Trophoblast cell (in vitro differentiated cells and primary cell): ENCODE results near the gene FOXL1. TPM values are rescaled to one million over a fixed set of nuclear protein-coding genes. Genes with fewer than 3 reads are reported as not detected.
A peak's percentile ranks its signal among the peaks of the same experiment; 100 is the strongest.

Experiments
- DNase-seq, 2 donors: peaks; one replicate each; pipeline ENCODE4 v3.0.0-alpha.2; 2016
- H2AFZ ChIP-seq: 2 replicates; pipeline ENCODE4 v1.6.1; 2013; ENCODE audit warnings: low read length, moderate library complexity, mild to moderate bottlenecking; ENCODE audit not compliant: insufficient read depth, poor library complexity
- H2AK5ac ChIP-seq: 2 replicates; pipeline ENCODE4 v1.6.1; 2013; ENCODE audit warnings: mild to moderate bottlenecking, low read length
- H2BK120ac ChIP-seq: 2 replicates; pipeline ENCODE4 v1.6.1; 2013; ENCODE audit warnings: low read length, mild to moderate bottlenecking, moderate library complexity; ENCODE audit not compliant: insufficient read depth, poor library complexity
- H2BK12ac ChIP-seq: 2 replicates; pipeline ENCODE4 v1.6.1; 2013; ENCODE audit warnings: mild to moderate bottlenecking, low read length, moderate library complexity
- H2BK5ac ChIP-seq: 2 replicates; pipeline ENCODE4 v1.6.1; 2013; ENCODE audit warnings: low read length, low read depth, moderate library complexity, mild to moderate bottlenecking; ENCODE audit not compliant: poor library complexity
- H3K14ac ChIP-seq: 2 replicates; pipeline ENCODE4 v1.6.1; 2013; ENCODE audit warnings: mild to moderate bottlenecking, low read length
- H3K18ac ChIP-seq: 2 replicates; pipeline ENCODE4 v1.6.1; 2013; ENCODE audit warnings: mild to moderate bottlenecking, low read length
- H3K23ac ChIP-seq: 2 replicates; pipeline ENCODE4 v1.6.1; 2013; ENCODE audit warnings: low read length
- H3K27ac ChIP-seq: 2 replicates; pipeline ENCODE4 v1.5.1; 2013; ENCODE audit warnings: low read depth, mild to moderate bottlenecking, inconsistent platforms, low read length, moderate library complexity
- H3K27me3 ChIP-seq: 2 replicates; pipeline ENCODE4 v1.6.1; 2013; ENCODE audit warnings: inconsistent platforms, mild to moderate bottlenecking, low read length, moderate library complexity; ENCODE audit not compliant: insufficient read depth
- H3K36me3 ChIP-seq, 2 experiments: 1 replicate in 1 of 2; 2 replicates in 1 of 2; pipeline ENCODE4 v1.6.1; 2013; ENCODE audit warnings: low read length in 2 of 2, mild to moderate bottlenecking in 2 of 2, moderate library complexity in 1 of 2; ENCODE audit not compliant: insufficient read depth in 2 of 2, control insufficient read depth in 1 of 2
- H3K4ac ChIP-seq: 2 replicates; pipeline ENCODE4 v1.6.1; 2013; ENCODE audit warnings: low read depth, mild to moderate bottlenecking, low read length, moderate library complexity
- H3K4me1 ChIP-seq, 2 experiments: 1 replicate in 1 of 2; 2 replicates in 1 of 2; pipeline ENCODE4 v1.6.1; 2013; ENCODE audit warnings: low read length in 2 of 2, mild to moderate bottlenecking in 2 of 2, moderate library complexity in 1 of 2; ENCODE audit not compliant: insufficient read depth in 2 of 2, control insufficient read depth in 1 of 2
- H3K4me2 ChIP-seq: 2 replicates; pipeline ENCODE4 v1.6.1; 2013; ENCODE audit warnings: inconsistent platforms, mild to moderate bottlenecking, low read length, moderate library complexity
- H3K4me3 ChIP-seq: 2 replicates; pipeline ENCODE4 v1.5.1; 2013; ENCODE audit warnings: mild to moderate bottlenecking, low read depth, low read length, inconsistent platforms
- H3K79me1 ChIP-seq: one replicate; pipeline ENCODE4 v1.6.1; 2013; ENCODE audit warnings: low read length
- H3K79me2 ChIP-seq: 2 replicates; pipeline ENCODE4 v1.6.1; 2013; ENCODE audit warnings: low read length, mild to moderate bottlenecking; ENCODE audit not compliant: control insufficient read depth, insufficient read depth, poor library complexity
- H3K9ac ChIP-seq: 2 replicates; pipeline ENCODE4 v1.6.1; 2013; ENCODE audit warnings: mild to moderate bottlenecking, low read length
- H3K9me3 ChIP-seq: 2 replicates; pipeline ENCODE4 v1.6.1; 2013; ENCODE audit warnings: low read depth, mild to moderate bottlenecking, control low read depth, inconsistent platforms, low read length; ENCODE audit not compliant: insufficient read depth
- H4K12ac ChIP-seq: 2 replicates; pipeline ENCODE4 v1.6.1; 2013; ENCODE audit warnings: low read depth, mild to moderate bottlenecking, low read length, moderate library complexity
- H4K8ac ChIP-seq: 2 replicates; pipeline ENCODE4 v1.6.1; 2013; ENCODE audit warnings: low read depth, mild to moderate bottlenecking, low read length, moderate library complexity
- H4K91ac ChIP-seq: one replicate; pipeline ENCODE4 v1.6.1; 2013; ENCODE audit warnings: low read depth, mild to moderate bottlenecking, low read length, moderate library complexity
- WGBS: extraction: QIAGEN DNeasy Blood & Tissue Kit; methylation state at CpG from one replicate; pipeline ENCODE4 v1.1.7; 2013; ENCODE audit warnings: missing lambda C conversion rate; ENCODE audit not compliant: insufficient read length, insufficient coverage; ENCODE audit errors: extremely low coverage; 5-methylcytosine and 5-hydroxymethylcytosine counted together
- polyA plus RNA-seq: library from polyadenylated mRNA; stranded (reverse); fragments of 200-250 nt; gene quantifications from 2 replicates; pipeline ENCODE4 v1.2.3, GENCODE V29; 2013

Gene FOXL1
- polyA plus RNA-seq: 0.62 and 0.64 TPM in 2 replicates

DNA sequence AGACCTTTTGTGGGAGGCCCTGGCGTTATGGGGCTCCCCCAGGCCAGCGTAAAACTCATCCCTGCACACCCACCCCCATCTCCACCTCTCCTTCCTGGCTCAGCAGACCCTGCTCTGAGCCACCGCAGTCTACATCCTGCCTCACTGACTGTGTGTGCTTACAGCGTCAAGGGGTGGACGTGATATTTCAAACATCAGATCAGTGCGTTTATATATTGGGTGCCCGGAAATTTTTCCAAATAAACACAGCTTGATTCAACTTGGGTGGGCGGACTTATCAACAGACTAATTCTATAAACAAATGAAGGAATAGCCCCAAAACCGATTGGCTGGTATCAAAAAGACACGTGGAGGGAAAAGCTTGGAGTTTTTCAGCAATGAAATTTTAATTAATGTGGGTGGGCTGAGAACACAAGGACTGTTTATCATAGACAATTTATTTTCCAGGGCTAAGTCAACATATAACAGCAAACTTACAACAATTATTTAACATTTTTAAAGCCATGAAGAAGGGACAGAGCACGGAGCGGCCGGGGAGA is at the start of gene FOXL1:
Gene FOXL1, plus strand, starts transcription at position 489 of the 539 bp plus-strand sequence. CDS start 175 bp downstream, outside the sequence.
- H3K79me2 ChIP-seq: peaks cover 2% of the 10 kb centered on the region
- no peak within 1 kb of the TSS for H4K91ac ChIP-seq
- no peak within 1 kb of the TSS for H3K4me3 ChIP-seq
- peak within 1 kb of the TSS; percentile 69 for H3K4me2 ChIP-seq
- H3K9me3 ChIP-seq: peaks cover 5% of the 10 kb centered on the region
- H3K9ac ChIP-seq: no peak within 1 kb of the TSS
- no peak within 1 kb of the TSS for H3K14ac ChIP-seq
- no peak within 1 kb of the TSS for H3K23ac ChIP-seq
- no peak within 1 kb of the TSS for H2BK5ac ChIP-seq
- no peak within 1 kb of the TSS for H4K8ac ChIP-seq
- H2BK120ac ChIP-seq: no peak within 1 kb of the TSS
- no peak within 1 kb of the TSS for H3K18ac ChIP-seq
- peaks cover 19 to 26% of the 10 kb centered on the region in 2 experiments for H3K4me1 ChIP-seq
- peak within 1 kb of the TSS; percentile 6 for H2AFZ ChIP-seq
- H4K12ac ChIP-seq: no peak within 1 kb of the TSS
- WGBS: no CpG with 5 or more reads among the region's 13 CpGs
- no peak for DNase-seq
- peaks cover 55% of the 10 kb centered on the region for H3K27me3 ChIP-seq
- H3K36me3 ChIP-seq: no peaks in the 10 kb centered on the region
- no peak within 1 kb of the TSS for H3K27ac ChIP-seq
- no peak within 1 kb of the TSS for H3K4ac ChIP-seq
- H2BK12ac ChIP-seq: no peak within 1 kb of the TSS
- peaks cover 8% of the 10 kb centered on the region for H3K79me1 ChIP-seq
- no peak within 1 kb of the TSS for H2AK5ac ChIP-seq

DNA sequence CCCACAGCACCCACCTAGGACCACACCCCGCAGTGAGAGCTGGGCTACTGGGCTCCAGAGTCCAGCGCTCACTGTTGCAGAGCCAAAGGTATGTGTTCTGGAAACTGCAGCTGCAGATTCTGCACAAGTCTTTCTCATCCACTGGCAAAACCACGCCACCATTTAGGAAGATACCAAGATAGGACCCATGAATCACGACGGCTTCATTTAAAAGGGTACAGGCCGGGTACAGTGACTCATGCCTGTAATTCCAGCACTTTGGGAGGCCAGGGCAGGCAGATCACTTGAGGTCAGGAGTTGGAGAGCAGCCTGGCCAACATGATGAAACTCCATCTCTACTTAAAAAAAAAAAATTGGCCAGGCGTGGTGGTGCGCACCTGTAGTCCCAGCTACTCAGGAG is 49.2 kb upstream of the FOXL1 start:
- Histone ChIP-seq H3K18ac (no peak overlapping the region), H4K8ac (no peak overlapping the region), H4K12ac (no peak overlapping the region), H3K14ac (no peak overlapping the region), H4K91ac (no peak overlapping the region), H2BK5ac (no peak overlapping the region), H3K4me2 (no peak overlapping the region), H3K9me3 (peaks cover 6% of the 10 kb centered on the region), H3K4ac (no peak overlapping the region), H3K9ac (no peak overlapping the region), H3K4me1 (no peaks in the 10 kb centered on the region), H3K79me1 (no peaks in the 10 kb centered on the region), H3K79me2 (no peaks in the 10 kb centered on the region), H3K27ac (no peak overlapping the region), H3K36me3 (peaks cover 3 to 7% of the 10 kb centered on the region in 2 experiments), H3K27me3 (no peaks in the 10 kb centered on the region), H3K4me3 (no peak overlapping the region), H2AK5ac (no peak overlapping the region), H3K23ac (no peak overlapping the region), H2BK12ac (no peak overlapping the region), H2AFZ (no peak overlapping the region), H2BK120ac (no peak overlapping the region)
- peak in 1 of 2 donors; percentile 8 for DNase-seq
- WGBS: no CpG with 5 or more reads among the region's 8 CpGs

DNA sequence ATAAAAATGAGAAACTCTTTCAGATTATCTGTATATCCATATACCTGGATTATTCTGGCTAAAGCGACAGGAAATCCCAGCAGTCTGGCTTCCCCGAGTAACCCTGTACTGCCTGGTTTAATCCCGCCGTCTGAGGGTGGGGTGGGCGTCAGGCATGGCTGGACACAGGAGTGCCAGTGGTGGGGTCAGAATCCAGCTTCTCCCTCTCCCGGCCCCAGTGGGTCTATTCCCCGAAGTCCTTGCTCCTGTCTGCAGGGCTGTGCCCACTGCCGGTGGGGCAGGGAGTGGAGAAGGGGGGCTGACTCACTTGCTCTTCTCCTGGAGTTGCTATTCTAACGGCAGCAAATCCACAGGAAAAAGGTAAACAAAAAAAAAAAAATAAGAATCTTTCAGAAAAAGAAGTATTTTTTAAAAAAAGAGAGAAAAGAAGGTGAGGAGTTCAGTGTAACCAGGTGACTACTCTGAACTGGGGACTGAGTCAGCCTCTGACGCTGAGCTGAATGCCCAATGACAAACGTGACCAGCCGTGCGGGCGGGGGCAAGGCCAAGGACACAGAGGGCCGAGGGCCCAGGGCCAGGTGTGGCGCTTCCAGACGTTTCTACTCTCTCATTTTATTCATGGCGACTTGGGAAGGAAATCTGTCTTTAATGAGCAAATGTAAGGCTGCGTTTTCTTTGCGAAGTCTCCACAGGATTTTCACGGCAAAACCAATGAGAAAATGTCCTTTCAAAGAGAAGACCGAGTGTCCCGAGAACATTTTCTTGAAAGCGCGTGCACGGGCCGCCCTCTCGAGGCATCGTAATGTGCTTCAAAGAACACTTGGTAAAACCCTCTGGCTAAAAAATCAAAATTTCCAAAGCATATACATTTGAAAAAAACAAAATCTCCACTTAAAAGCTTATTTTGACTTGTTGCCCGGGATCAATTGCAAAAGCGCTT is 47.8 kb upstream of the FOXL1 start:
- Histone ChIP-seq H2AK5ac (no peak overlapping the region), H3K9ac (no peak overlapping the region), H3K4me2 (no peak overlapping the region), H3K4me3 (no peak overlapping the region), H2BK12ac (no peak overlapping the region), H3K4ac (no peak overlapping the region), H4K8ac (no peak overlapping the region), H4K12ac (no peak overlapping the region), H3K36me3 (peaks cover 6 to 7% of the 10 kb centered on the region in 2 experiments), H2BK120ac (no peak overlapping the region), H2AFZ (no peak overlapping the region), H3K23ac (no peak overlapping the region), H3K14ac (no peak overlapping the region), H3K18ac (no peak overlapping the region), H3K9me3 (peaks cover 6% of the 10 kb centered on the region), H3K27me3 (no peaks in the 10 kb centered on the region), H3K79me2 (no peaks in the 10 kb centered on the region), H3K79me1 (no peaks in the 10 kb centered on the region), H4K91ac (no peak overlapping the region), H3K27ac (no peak overlapping the region), H2BK5ac (no peak overlapping the region), H3K4me1 (no peaks in the 10 kb centered on the region)
- WGBS: no CpG with 5 or more reads among the region's 31 CpGs
- no peak for DNase-seq

DNA sequence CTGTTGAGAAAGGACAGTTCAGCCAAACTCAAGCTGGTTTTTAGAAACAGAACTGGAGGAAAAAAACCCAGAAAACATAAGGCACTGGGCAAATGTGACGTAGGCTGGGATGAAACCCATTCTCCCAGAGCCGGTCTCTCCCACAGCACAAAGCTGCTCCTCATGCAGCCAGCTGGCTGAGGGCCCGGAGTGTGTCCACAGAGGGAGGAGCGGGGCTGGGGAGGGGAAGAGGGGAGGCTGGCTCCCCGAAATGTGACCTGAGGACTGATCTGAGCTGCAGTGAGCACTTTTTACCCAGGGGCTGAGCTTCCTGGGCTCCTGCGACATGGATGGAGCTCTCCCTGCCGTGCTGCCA is 47.2 kb upstream of the FOXL1 start:
- Histone ChIP-seq H3K4ac (no peak overlapping the region), H3K4me3 (no peak overlapping the region), H4K12ac (no peak overlapping the region), H3K79me1 (no peaks in the 10 kb centered on the region), H2BK5ac (no peak overlapping the region), H3K18ac (no peak overlapping the region), H3K4me2 (no peak overlapping the region), H2BK120ac (no peak overlapping the region), H3K14ac (no peak overlapping the region), H3K27ac (no peak overlapping the region), H3K9ac (no peak overlapping the region), H3K36me3 (peaks cover 6 to 7% of the 10 kb centered on the region in 2 experiments), H2AFZ (no peak overlapping the region), H2BK12ac (no peak overlapping the region), H3K27me3 (no peaks in the 10 kb centered on the region), H3K4me1 (no peaks in the 10 kb centered on the region), H2AK5ac (no peak overlapping the region), H3K9me3 (peaks cover 6% of the 10 kb centered on the region), H3K79me2 (no peaks in the 10 kb centered on the region), H4K8ac (no peak overlapping the region), H4K91ac (no peak overlapping the region), H3K23ac (no peak overlapping the region)
- DNase-seq: no peak
- no CpG with 5 or more reads among the region's 7 CpGs for WGBS
